Fibroblast of the aortic adventitia (primary cell): ENCODE data around the gene C2CD4C. TPM values are rescaled to one million over a fixed set of nuclear protein-coding genes. Genes with fewer than 3 reads are reported as not detected.

Experiments
- DNase-seq: peaks from one replicate; pipeline ENCODE4 v3.0.0-alpha.2; 2010; ENCODE audit warnings: low read depth
- H3K4me3 ChIP-seq: 2 replicates; pipeline ENCODE4 v1.5.1; 2011; ENCODE audit warnings: low read depth, mild to moderate bottlenecking, control low read depth, low read length, moderate library complexity
- total RNA-seq: library from RNA; depleted of rRNA; stranded (reverse); fragments of >200 nt; gene quantifications from 2 replicates; pipeline ENCODE4 v1.2.3, GENCODE V29; 2012; ENCODE audit warnings: low replicate concordance
- TF ChIP-seq, protein P1 (sequence below): IDR thresholded peaks from 2 replicates; pipeline ENCODE4 v1.5.1; 2011; ENCODE audit warnings: mild to moderate bottlenecking, low read length, control low read depth, inconsistent platforms; ENCODE audit not compliant: insufficient read depth

Gene C2CD4C
- total RNA-seq, 1 donor, result not detected

DNA sequence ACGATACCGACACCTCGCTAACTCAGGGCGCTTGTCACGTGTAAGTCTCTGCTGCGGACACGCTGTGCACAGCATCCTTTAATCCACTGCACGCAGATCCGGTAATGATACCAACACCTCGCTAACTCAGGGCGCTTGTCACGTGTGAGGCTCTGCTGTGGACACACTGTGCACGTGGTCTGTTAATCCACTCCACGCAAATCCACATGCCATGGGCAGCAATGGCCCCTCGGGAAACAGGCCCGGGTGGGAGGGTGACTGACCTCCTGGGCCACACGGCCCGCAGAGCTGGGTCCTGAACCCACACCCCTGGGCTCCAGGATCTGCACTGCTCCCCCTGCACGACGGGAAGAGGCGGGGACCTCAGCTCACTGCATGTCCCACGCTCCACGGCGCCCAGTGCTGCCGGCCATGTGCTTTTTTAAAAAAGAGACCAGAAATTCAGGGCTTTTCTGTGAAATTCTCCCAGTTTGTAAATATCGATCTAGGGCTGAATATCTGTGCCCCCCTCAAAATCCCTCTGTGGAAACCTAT, 35.8 kb upstream of the C2CD4C start:
- no peak for DNase-seq
- TF ChIP-seq, protein P1, sequence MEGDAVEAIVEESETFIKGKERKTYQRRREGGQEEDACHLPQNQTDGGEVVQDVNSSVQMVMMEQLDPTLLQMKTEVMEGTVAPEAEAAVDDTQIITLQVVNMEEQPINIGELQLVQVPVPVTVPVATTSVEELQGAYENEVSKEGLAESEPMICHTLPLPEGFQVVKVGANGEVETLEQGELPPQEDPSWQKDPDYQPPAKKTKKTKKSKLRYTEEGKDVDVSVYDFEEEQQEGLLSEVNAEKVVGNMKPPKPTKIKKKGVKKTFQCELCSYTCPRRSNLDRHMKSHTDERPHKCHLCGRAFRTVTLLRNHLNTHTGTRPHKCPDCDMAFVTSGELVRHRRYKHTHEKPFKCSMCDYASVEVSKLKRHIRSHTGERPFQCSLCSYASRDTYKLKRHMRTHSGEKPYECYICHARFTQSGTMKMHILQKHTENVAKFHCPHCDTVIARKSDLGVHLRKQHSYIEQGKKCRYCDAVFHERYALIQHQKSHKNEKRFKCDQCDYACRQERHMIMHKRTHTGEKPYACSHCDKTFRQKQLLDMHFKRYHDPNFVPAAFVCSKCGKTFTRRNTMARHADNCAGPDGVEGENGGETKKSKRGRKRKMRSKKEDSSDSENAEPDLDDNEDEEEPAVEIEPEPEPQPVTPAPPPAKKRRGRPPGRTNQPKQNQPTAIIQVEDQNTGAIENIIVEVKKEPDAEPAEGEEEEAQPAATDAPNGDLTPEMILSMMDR, result no peak
- no peak overlapping the region for H3K4me3 ChIP-seq

DNA sequence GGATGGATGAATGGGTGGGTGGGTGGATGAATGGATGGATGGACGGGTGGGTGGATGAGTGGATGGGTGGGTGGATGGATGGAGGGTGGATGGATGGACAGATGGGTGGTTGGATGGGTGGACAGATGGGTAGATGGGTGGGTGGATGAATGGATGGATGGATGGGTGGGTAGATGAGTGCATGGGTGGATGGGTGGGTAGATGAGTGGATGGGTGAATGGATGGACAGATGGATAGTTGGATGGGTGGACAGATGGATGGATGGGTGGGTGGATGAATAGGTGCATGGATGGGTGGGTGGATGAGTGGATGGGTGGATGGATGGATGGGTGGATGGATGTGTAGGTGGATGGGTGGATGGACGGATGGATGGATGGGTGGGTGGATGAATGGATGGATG, 34.1 kb upstream of the C2CD4C start:
- TF ChIP-seq, protein P1, result no peak
- H3K4me3 ChIP-seq, result no peak overlapping the region
- DNase-seq, result no peak

DNA sequence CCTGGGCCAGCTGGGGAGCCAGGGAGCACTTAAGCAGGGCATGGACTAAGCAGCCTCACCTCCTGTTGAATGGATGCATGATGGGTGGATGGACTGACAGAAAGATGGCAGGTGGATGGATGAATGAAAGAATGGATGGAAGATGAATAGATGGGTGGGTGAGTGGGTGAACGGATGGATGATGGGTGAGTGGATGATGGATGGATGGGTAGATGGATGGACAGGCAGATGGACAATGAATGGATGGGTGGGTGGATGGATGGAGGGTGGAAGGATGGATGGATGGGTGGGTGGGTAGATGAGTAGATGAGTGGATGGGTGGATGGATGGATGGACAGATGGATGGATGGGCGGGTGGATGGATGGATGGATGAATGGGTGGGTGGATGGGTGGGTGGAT, 33.1 kb upstream of the C2CD4C start:
- TF ChIP-seq, protein P1, result no peak
- DNase-seq, result no peak
- H3K4me3 ChIP-seq, result no peak overlapping the region

DNA sequence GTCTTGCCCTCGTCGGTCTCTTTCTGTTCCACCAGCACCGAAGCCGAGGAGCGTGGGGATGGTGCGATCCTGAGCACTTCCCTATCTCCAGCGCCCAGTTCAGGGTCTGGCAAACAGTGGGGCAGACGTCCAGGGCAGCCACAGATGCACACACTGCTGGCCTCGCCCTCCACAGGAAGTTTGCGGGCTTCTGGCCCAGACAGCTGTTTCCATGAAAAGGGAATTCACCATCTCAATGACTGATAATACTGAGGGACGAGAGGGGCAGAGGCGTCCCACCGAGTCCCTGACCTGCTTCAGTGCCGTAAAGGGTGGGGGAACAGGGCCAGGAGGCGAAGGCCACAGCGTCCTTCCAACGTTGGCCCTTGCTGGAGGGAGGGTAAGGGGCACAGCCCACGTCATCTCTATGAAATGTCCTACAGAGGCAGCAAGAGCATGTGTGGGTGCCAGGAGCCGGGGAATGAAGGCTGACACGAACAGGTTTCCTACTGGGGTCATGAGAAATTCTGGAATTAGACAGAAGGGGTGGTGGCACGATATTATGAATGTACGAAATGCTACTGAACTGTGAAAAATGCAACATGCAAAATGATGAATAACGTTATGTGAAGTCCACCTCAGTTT, 32.4 kb upstream of the C2CD4C start:
- H3K4me3 ChIP-seq, result no peak overlapping the region
- TF ChIP-seq, protein P1, result no peak
- DNase-seq, result no peak

DNA sequence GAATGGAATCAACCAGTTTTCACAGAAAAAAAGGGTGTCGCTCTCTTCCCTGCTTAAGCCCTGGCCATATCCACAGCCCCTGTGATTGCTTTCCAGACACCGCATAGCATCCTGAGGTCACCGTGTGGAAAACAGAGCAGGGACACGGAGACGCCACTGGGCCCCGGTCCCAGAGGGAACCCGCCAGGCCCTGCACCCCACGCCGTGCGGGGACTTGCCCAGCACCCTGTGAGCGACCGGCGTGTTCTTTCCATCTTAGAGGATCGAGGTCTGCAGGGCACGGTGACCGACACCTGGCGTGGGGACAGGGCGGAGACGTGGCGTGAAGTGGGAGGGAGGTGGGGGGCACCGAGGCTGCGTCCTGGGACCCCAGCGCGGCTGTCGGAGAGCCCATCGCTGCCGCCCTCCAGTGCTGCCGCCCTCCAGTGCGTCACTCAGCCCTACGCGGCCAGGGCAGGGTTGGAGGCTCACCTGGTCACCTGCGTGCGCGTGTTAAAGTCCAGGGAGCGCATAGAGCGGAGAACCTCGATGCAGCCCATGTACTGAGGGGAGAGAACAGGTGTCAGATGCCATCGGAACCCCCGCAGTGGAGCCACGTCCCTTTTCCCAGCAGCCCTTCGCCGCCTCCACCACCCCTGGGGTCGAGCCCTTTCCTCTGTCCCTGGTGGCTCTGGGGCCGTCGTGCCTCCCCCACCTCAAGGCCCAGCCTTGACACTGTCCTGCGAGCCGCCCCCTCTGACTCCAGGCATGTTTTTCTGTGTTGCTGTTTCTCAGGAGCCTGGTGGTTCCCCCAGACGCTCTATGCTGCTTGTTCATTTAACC, 31.7 kb upstream of the C2CD4C start:
- TF ChIP-seq, protein P1, result no peak
- no peak for DNase-seq
- no peak overlapping the region for H3K4me3 ChIP-seq

DNA sequence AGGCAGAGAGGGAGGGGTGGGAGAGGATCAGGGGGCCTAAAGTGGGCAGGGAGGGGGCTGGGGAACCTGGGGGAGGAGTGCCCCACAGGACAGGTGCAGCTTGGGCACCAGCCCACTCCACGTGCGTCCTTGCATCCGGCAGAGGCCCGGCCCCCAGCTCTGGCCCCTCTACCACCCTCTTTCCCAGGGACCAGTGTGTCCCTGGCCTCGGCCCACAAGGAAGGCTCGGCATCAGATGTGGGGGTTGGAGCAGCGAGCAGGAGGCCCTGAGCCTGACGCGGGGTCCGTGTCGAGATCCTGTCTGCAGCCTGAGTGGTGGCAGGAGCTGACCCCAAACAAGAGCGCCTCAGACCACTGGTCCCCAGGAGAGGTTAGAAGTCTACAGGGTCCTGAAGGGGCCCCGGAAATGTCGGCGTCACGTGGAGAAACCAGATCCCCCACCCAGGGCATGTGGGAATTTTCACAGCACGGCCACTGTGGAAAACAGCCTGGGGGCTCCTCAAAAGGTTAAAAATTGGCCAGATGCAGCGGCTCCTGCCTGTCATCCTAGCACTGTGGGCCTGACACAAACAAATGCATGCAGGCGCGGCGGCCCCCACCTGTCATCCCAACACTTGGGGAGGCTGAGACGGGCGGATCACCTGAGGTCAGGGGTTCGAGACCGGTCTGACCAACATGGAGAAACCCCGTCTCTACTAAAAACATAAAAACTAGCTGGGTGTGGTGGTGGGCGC, 30.4 kb upstream of the C2CD4C start:
- no peak for DNase-seq
- TF ChIP-seq, protein P1, result no peak
- no peak overlapping the region for H3K4me3 ChIP-seq
